A673 (cell line): ENCODE data around the gene RHOD.

Experiments used
- EZH2 ChIP-seq: fragments of 200-600 bp; sonication (generic); IDR thresholded peaks from 2 replicates; pipeline ENCODE4 v1.6.1; 2017; ENCODE audit warnings: borderline replicate concordance, low read depth, mild to moderate bottlenecking, mixed read lengths, antibody characterized with exemption, low read length; ENCODE audit not compliant: poor library complexity, severe bottlenecking
- TF ChIP-seq, protein P1 (sequence below): fragments of 300-800, 200-600 bp; sonication (generic); conservative IDR thresholded peaks from 2 replicates; pipeline ENCODE4 v1.5.1; 2017; ENCODE audit warnings: low read depth, mild to moderate bottlenecking, antibody characterized with exemption, low read length, moderate library complexity, mixed read lengths

DNA sequence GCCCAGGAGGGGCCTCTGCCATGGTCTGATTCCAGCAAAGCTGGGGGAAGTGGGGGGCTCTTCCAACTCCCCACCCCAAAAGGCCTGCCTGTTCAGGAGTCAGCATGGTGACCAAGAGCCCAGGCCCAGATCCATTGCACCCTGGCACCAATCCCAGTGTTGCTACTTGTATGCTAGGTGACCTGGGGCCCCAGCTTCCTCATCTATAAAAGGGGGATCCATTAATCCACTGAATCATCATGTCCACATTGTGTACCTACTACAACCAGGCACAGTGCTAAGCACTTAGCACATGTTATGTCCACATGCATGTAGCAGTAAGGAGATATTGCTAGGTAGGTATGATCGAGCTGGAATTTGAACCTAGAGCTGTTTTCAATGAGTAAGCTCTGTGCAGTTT, 31.7 kb upstream of the RHOD start:
- no peak for TF ChIP-seq EZH2
- TF ChIP-seq, protein P1, sequence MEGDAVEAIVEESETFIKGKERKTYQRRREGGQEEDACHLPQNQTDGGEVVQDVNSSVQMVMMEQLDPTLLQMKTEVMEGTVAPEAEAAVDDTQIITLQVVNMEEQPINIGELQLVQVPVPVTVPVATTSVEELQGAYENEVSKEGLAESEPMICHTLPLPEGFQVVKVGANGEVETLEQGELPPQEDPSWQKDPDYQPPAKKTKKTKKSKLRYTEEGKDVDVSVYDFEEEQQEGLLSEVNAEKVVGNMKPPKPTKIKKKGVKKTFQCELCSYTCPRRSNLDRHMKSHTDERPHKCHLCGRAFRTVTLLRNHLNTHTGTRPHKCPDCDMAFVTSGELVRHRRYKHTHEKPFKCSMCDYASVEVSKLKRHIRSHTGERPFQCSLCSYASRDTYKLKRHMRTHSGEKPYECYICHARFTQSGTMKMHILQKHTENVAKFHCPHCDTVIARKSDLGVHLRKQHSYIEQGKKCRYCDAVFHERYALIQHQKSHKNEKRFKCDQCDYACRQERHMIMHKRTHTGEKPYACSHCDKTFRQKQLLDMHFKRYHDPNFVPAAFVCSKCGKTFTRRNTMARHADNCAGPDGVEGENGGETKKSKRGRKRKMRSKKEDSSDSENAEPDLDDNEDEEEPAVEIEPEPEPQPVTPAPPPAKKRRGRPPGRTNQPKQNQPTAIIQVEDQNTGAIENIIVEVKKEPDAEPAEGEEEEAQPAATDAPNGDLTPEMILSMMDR = no peak
